Tibial artery (tissue), 4 donors: ENCODE measurements around the gene ITGAD.

Experiments
- DNase-seq, 2 donors: peaks; one replicate each; pipeline ENCODE4 v3.0.0-alpha.2; 2019
- H3K27ac ChIP-seq, 2 donors: fragments of 200-600 bp; sonication (generic) in 1 of 2; 1 replicate in 1 of 2; 2 replicates in 1 of 2; pipeline ENCODE4 v1.5.1; 2018 to 2019; ENCODE audit warnings: mild to moderate bottlenecking in 1 of 2
- H3K27me3 ChIP-seq, 2 donors: fragments of 200-600 bp; sonication (generic) in 1 of 2; one replicate each; pipeline versions ENCODE4 v1.5.1 to v1.6.0; 2016 to 2019
- H3K36me3 ChIP-seq, 3 donors: fragments of 200-600 bp; sonication (generic) in 2 of 3; one replicate each; pipeline ENCODE4 v1.5.1; 2016 to 2019; ENCODE audit warnings: mild to moderate bottlenecking in 2 of 3
- H3K4me1 ChIP-seq, 4 donors: fragments of 200-600 bp; sonication (generic) in 2 of 4; 1 replicate in 3 of 4; 2 replicates in 1 of 4; pipeline ENCODE4 v1.5.1; 2016 to 2019
- H3K4me3 ChIP-seq, 2 donors: fragments of 200-600 bp; sonication (generic) in 1 of 2; 1 replicate in 1 of 2; 2 replicates in 1 of 2; pipeline ENCODE4 v1.5.1; 2018 to 2019; ENCODE audit warnings: mild to moderate bottlenecking in 2 of 2
- H3K9me3 ChIP-seq, 3 donors: fragments of 200-600 bp; sonication (generic) in 1 of 3; one replicate each; pipeline ENCODE4 v1.5.1; 2016 to 2019
- intact Hi-C: fragments of 100-400 bp; cut with DNase I; formaldehyde crosslinking; loops from one replicate; pipeline ENCODE4 v1.15.0; 2023; ENCODE audit warnings: low total_unique reads
- TF ChIP-seq, protein P1 (sequence below), 2 experiments: fragments of 200-600 bp in 1 of 2; fragments of 450-650 bp in 1 of 2; IDR thresholded peaks; one replicate each; pipeline ENCODE4 v1.5.1; 2017 to 2019; ENCODE audit warnings: antibody characterized with exemption in 2 of 2, mild to moderate bottlenecking in 1 of 2, moderate library complexity in 1 of 2

The ITGAD gene

GRCh38 chr16:31458073-31458843, 65.1 kb downstream of the ITGAD start:
- Histone ChIP-seq H3K4me1 (peaks cover 2 to 61% (median 58%) of the 10 kb centered on the region in 4 donors), H3K27me3 (no peaks in the 10 kb centered on the region), H3K9me3 (no peaks in the 10 kb centered on the region), H3K4me3 (peak overlapping the region; percentile 65 to 66), H3K27ac (peak overlapping the region; percentile 98 to 99), H3K36me3 (peaks cover 0 to 28% (median 11%) of the 10 kb centered on the region in 3 donors)
- TF ChIP-seq, protein P1, sequence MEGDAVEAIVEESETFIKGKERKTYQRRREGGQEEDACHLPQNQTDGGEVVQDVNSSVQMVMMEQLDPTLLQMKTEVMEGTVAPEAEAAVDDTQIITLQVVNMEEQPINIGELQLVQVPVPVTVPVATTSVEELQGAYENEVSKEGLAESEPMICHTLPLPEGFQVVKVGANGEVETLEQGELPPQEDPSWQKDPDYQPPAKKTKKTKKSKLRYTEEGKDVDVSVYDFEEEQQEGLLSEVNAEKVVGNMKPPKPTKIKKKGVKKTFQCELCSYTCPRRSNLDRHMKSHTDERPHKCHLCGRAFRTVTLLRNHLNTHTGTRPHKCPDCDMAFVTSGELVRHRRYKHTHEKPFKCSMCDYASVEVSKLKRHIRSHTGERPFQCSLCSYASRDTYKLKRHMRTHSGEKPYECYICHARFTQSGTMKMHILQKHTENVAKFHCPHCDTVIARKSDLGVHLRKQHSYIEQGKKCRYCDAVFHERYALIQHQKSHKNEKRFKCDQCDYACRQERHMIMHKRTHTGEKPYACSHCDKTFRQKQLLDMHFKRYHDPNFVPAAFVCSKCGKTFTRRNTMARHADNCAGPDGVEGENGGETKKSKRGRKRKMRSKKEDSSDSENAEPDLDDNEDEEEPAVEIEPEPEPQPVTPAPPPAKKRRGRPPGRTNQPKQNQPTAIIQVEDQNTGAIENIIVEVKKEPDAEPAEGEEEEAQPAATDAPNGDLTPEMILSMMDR (IDR thresholded peaks at IDR 0.05), result peak in 1 of 2 experiments; percentile 10
- intact Hi-C loops, result loop anchor here (2.0 to 10.0 kb wide), 2 partner anchors 17 to 417 kb away; partner anchors contain the start of gene ZNF267
- peak; percentile 51 to 84 for DNase-seq

DNA sequence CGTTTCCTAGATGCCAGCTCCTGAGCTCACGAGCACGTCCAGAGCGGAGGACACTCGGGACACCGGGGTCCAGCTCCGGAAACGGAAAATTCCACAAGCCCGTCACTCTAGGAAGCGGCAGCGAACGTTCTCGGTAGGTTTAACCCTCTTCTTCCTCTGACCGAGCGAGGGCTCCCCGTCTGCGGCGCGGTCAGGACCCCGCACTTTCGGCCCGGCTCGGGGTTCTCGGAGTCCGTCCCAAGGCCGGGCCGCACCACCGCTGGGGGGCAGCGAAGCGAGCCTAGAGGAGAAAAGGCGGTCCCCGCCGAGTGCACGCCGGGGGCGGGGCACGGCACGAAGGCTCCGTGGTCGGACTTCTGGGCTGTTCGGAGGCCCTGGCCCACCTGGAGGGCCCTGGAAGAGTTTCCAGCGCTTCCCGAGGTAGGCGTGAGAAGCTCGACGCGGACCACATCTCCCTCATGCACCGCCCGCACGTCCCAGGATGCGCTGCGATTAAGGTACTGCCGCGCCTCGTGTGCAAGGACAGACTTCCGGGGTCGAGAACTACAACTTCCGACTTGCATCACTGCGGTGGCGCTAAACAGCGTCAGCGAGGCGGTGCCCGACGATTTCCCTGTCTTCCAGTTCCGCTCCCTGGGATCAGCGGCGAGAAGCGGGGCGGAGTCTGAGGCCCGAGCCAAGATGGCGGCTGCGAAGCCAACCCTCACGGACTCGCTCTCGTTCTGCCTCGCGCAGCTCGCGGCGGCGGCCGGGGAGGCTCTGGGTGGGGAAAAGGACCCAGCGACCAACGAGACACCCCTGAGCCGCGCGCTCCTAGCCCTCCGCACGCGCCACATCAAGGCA, 65.9 kb downstream of the ITGAD start, which contains the start of gene ARMC5:
Gene ARMC5, plus strand, starts transcription at position 658 of the 843 bp plus-strand sequence. Its CDS starts 24 bp downstream, at position 682.
- DNase-seq, result peak; percentile 96 to 99
- Histone ChIP-seq H3K36me3 (peaks cover 0 to 36% (median 11%) of the 10 kb centered on the region in 3 donors), H3K27ac (peak within 1 kb of the TSS; percentile 98 to 99), H3K9me3 (no peaks in the 10 kb centered on the region), H3K4me1 (peaks cover 0 to 53% (median 50%) of the 10 kb centered on the region in 4 donors), H3K27me3 (no peaks in the 10 kb centered on the region), H3K4me3 (peak within 1 kb of the TSS; percentile 65 to 66)
- TF ChIP-seq, protein P1 (IDR thresholded peaks at IDR 0.05), result peak; percentile 57 to 61
- intact Hi-C loops, result loop anchor here (2.0 to 10.0 kb wide), 2 partner anchors 16 to 416 kb away; partner anchors contain the start of gene ZNF267

- intact Hi-C loops, result loop anchor here (2.0 to 10.0 kb wide), 2 partner anchors 15 to 415 kb away; partner anchors contain the start of gene ZNF267
Observed at GRCh38 chr16:31459687-31460581, 66.8 kb downstream of the ITGAD start.

GRCh38 chr16:31460582-31461002, 67.5 kb downstream of the ITGAD start:
- DNase-seq, result peak in 1 of 2 donors; percentile 58
- H3K4me3 ChIP-seq, result peak overlapping the region; percentile 65 to 66
- peak overlapping the region; percentile 98 to 99 for H3K27ac ChIP-seq

More at GRCh38 chr16:31459687-31460581, 66.8 kb downstream of the ITGAD start:
- peak overlapping the region; percentile 98 to 99 for H3K27ac ChIP-seq
- H3K9me3 ChIP-seq, result no peaks in the 10 kb centered on the region
- peaks cover 0 to 44% (median 18%) of the 10 kb centered on the region in 3 donors for H3K36me3 ChIP-seq
- H3K4me1 ChIP-seq, result peaks cover 0 to 48% (median 41%) of the 10 kb centered on the region in 4 donors
- TF ChIP-seq, protein P1 (IDR thresholded peaks at IDR 0.05), result no peak
- peak overlapping the region; percentile 65 to 66 for H3K4me3 ChIP-seq
- H3K27me3 ChIP-seq, result no peaks in the 10 kb centered on the region
- peak; percentile 100 for DNase-seq

More at GRCh38 chr16:31460582-31461002, 67.5 kb downstream of the ITGAD start:
- Histone ChIP-seq H3K27me3 (no peaks in the 10 kb centered on the region), H3K9me3 (no peaks in the 10 kb centered on the region), H3K4me1 (peaks cover 0 to 41% (median 35%) of the 10 kb centered on the region in 4 donors), H3K36me3 (peaks cover 0 to 46% (median 24%) of the 10 kb centered on the region in 3 donors)
- intact Hi-C loops, result no loop called here
- TF ChIP-seq, protein P1 (IDR thresholded peaks at IDR 0.05), result peak; percentile 43 to 46
